WERI-Rb-1 (cell line): ENCODE measurements around the gene LHPP.

Experiments used
- DNase-seq: peaks from one replicate; pipeline ENCODE4 v3.0.0-alpha.2; 2020
- H3K27ac ChIP-seq: fragments of 250-450 bp; sonication (Bioruptor Pico); 2 replicates; pipeline ENCODE4 v1.5.1; 2020; ENCODE audit warnings: mild to moderate bottlenecking, moderate library complexity
- H3K27me3 ChIP-seq: fragments of 250-450 bp; sonication (Bioruptor Pico); 2 replicates; pipeline ENCODE4 v1.5.1; 2021; ENCODE audit warnings: mild to moderate bottlenecking, low read depth, moderate library complexity; ENCODE audit not compliant: insufficient read depth, severe bottlenecking
- H3K36me3 ChIP-seq: fragments of 250-450 bp; sonication (Bioruptor Pico); 2 replicates; pipeline ENCODE4 v1.5.1; 2020; ENCODE audit warnings: mild to moderate bottlenecking, moderate library complexity
- H3K4me3 ChIP-seq: 2 replicates; pipeline ENCODE4 v1.5.1; 2011; ENCODE audit warnings: low read depth, mild to moderate bottlenecking, control low read depth, low read length
- H3K9me3 ChIP-seq: fragments of 250-450 bp; sonication (Bioruptor Pico); 2 replicates; pipeline ENCODE4 v1.5.1; 2021; ENCODE audit warnings: mild to moderate bottlenecking, moderate library complexity; ENCODE audit not compliant: severe bottlenecking
- TF ChIP-seq, protein P1 (sequence below): IDR thresholded peaks from 2 replicates; pipeline ENCODE4 v1.5.1; 2011; ENCODE audit warnings: low read depth, mild to moderate bottlenecking, control low read depth, inconsistent platforms, low read length

The LHPP gene

DNA sequence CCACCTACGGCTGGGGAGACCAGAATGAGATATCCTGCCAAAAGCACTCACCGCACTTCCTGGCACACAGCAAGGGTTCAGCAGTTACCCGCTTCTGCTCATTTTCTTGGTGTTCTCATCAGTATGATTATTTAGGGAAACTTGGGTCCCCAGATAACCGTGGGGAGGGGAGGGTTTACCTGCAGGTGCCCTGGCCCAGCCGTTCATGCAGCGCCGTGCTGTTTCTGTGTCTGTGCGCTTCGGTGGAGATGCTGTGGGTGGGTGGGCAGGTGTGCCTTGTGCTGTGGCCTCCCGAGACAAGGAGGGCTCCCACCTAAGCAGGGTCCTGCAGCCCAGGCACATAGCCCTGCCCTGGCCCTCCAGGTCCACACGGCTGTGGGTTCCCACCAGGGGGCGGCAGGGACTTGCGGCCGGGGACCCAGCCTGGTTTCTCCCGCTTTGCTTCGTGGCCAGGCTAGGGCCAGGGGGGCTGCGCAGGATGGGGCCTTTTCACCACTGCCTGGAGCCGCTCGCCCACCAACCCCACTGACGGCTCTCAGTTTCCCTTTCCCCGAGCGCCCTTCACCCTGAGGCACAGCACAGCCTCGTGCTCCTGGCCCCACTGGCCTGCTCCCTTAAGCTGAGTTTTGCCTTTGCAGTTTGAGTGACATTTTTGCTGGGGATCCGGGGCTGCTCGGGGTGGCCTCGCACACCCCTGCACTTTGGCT is 78.5 kb downstream of the LHPP start:
- Histone ChIP-seq H3K27ac (no peak overlapping the region), H3K4me3 (no peak overlapping the region), H3K27me3 (no peaks in the 10 kb centered on the region), H3K36me3 (no peaks in the 10 kb centered on the region), H3K9me3 (no peaks in the 10 kb centered on the region)
- TF ChIP-seq, protein P1, sequence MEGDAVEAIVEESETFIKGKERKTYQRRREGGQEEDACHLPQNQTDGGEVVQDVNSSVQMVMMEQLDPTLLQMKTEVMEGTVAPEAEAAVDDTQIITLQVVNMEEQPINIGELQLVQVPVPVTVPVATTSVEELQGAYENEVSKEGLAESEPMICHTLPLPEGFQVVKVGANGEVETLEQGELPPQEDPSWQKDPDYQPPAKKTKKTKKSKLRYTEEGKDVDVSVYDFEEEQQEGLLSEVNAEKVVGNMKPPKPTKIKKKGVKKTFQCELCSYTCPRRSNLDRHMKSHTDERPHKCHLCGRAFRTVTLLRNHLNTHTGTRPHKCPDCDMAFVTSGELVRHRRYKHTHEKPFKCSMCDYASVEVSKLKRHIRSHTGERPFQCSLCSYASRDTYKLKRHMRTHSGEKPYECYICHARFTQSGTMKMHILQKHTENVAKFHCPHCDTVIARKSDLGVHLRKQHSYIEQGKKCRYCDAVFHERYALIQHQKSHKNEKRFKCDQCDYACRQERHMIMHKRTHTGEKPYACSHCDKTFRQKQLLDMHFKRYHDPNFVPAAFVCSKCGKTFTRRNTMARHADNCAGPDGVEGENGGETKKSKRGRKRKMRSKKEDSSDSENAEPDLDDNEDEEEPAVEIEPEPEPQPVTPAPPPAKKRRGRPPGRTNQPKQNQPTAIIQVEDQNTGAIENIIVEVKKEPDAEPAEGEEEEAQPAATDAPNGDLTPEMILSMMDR: peak; percentile 92
- peak; percentile 76 for DNase-seq

GRCh38 chr10:124541076-124541903 is 79.7 kb downstream of the LHPP start:
- no peak overlapping the region for H3K27ac ChIP-seq
- TF ChIP-seq, protein P1: no peak
- H3K9me3 ChIP-seq: no peaks in the 10 kb centered on the region
- H3K4me3 ChIP-seq: no peak overlapping the region
- H3K36me3 ChIP-seq: no peaks in the 10 kb centered on the region
- H3K27me3 ChIP-seq: no peaks in the 10 kb centered on the region
- no peak for DNase-seq

- Histone ChIP-seq H3K36me3 (no peaks in the 10 kb centered on the region), H3K9me3 (no peaks in the 10 kb centered on the region), H3K4me3 (no peak overlapping the region), H3K27me3 (no peaks in the 10 kb centered on the region), H3K27ac (no peak overlapping the region)
- TF ChIP-seq, protein P1: no peak
- DNase-seq: no peak
These were observed 80.7 kb downstream of the LHPP start for GRCh38 chr10:124542336-124542735.

- no peak for DNase-seq
- no peaks in the 10 kb centered on the region for H3K36me3 ChIP-seq
- no peak overlapping the region for H3K4me3 ChIP-seq
- H3K27me3 ChIP-seq: no peaks in the 10 kb centered on the region
- H3K27ac ChIP-seq: no peak overlapping the region
- TF ChIP-seq, protein P1: no peak
- no peaks in the 10 kb centered on the region for H3K9me3 ChIP-seq
These were observed 81.5 kb downstream of the LHPP start for GRCh38 chr10:124543146-124543545.

DNA sequence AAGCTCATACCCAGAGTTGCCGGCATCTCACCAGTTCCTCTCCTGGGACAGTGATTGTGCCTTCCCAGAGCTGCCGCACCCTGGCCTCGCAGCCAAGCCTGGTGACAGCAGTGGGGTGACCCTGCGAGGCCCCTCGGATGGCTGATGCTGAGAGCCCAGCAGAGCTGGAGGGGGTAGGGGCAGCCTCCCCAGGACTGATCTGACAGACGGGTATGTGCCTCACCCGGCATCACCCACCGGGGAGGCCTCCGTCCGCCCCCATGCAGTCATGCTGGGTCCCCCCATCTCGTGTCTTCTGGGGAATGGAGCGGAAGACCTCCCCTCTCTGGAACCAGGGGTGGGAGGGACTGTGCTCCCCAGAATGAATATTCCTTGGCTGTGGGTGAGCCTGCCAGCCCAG is 82.3 kb downstream of the LHPP start:
- DNase-seq: no peak
- TF ChIP-seq, protein P1: no peak
- no peaks in the 10 kb centered on the region for H3K9me3 ChIP-seq
- no peaks in the 10 kb centered on the region for H3K36me3 ChIP-seq
- no peak overlapping the region for H3K4me3 ChIP-seq
- H3K27ac ChIP-seq: no peak overlapping the region
- no peaks in the 10 kb centered on the region for H3K27me3 ChIP-seq
